Hematopoietic multipotent progenitor cell treated with erythropoietin and hydrocortisone succinate and interleukin-3 and kit ligand, for 6 days (in vitro differentiated cells): ENCODE results near the gene RPS14.
"Not testable (repeated sequence)": the region's sequence is repeated elsewhere in the genome, so short reads cannot be mapped to it uniquely, and the experiment has no call there.

ENCODE experiments used
- DNase-seq: peaks from one replicate; pipeline ENCODE4 v3.0.0-alpha.2; 2015

Gene RPS14

DNA sequence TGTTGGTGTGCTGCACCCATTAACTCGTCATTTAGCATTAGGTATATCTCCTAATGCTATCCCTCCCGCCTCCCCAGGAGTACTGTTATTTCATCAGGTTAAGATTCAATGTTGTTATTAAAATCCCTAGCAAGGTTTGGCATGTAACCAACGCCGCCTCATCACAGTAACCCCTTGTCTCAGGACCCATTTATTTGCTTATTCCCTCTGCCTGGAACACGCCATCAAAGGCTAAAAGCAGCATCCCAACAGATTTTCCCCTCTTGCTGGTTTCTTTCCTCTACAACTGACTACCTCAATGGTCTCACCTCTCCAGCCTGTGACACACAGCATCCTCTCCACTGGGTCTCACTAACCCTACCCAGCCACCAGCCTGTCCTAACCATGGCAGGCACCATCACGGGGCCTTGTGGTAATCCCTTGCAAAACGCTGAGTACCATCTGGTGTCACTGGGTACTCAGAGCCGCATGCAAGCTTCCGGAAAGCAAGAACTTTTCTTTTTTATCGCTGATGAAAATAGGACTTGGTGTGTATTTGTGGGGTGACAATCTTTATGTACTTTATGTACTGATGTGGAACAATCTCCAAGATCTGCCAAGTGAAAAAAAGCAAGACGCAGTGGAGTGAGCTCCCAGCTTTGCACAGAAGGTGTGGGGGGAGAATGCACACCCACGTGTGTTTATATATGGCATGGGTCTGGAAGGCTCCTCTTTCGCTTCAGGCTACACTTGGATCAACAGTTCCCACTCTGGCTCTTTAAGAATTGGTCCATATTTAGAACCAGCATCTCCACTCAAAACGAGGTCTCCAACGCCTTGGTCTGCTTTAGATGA, 6.1 kb downstream of the RPS14 start:
- DNase-seq, result peak; percentile 37

DNA sequence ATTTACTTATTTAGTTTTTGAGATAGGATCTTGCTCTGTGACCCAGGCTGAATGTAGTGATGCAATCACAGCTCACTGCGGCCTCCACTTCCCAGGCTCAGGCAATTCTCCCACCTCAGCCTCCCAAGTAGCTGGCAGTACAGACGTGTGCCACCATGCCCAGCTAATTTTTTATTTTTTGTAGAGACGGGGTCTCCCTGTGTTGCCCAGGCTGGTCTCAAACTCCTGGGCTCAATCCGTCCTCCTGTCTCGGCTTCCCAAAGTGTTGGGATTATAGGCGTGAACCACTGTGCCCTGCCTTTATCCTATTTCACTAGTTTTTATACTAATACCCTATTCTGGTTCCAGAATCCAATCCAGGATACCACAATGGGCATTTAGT, 6.8 kb downstream of the RPS14 start:
- DNase-seq, result no peak

DNA sequence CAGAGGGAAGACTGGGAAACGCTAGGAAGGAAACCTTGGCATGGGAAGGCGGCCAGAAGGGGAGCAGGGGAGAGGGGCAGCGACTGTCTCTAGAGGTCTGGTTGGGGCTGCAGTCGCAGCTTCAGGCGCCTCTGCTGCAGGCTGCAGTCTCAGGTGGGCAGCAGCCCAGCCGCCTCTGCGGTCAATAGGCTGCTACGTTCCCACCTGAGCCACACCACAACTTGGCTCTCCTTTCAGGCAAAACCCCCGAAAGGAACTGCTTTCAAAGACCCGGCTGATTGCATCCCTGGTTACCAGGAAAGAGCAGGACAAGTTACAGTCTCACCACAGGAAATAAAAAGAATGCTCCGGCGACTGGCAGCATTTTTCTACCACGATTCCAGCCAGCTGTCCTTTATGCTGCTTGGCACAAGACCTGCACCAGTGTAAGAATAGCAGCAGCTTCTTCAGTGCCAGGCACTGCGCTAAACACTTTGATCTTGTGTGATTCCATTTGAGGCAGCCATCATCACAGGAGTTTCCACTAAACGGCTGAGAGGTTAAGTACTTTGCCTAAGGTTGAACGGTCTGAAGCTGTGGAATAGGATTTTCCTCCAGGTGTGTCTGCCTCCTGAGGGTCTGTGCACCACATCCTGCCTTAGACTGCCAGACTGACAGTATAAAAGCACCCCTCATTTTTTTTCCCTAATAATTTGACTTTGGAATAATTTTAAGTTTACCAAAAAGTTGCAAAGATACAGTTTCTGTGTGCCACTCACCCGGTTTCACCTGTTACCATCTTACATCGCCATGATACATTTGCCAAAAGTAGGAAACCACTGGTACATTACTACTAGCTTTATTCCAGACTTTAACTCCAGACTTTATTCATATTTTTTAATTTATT, 7.5 kb downstream of the RPS14 start:
- DNase-seq, result peak; percentile 41

DNA sequence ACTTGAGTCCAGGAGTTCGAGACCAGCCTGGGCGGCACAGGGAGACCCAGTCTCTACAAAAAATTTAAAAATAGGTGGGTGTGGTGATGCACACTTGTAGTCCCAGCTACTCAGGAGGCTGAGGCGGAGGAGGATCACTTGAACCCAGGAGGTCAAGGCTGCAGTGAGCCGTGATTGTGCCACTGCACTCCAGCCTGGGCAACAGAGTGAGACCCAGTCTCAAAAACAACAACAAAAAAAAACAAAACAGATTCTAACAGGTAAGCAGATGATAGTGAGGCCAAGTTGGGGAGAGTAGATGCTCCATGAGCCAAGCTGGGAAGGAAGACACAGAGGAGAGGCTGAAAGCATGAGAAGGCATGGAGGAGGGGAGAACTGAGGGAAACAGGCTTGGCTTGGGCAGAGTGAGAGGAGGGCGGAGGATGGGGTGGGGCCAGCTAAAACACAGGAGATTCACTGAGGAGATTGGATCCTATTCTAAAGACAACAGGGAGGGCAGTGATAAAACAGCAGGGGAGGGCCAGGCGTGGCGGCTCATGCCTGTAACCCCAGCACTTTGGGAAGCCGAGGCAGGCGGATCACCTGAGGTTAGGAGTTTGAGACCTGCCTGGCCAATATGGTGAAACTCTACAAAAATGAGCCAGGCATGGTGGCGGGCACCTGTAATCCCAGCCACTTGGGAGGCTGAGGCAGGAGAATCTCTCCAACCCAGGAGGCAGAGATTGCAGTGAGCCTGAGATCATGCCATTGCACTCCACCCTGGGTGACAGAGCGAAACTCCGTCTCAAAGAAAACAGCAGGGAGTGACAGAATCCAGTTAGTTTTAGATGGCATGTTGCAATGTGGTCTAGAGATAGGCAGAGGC, 8.4 kb downstream of the RPS14 start:
- peak; percentile 67 for DNase-seq

DNA sequence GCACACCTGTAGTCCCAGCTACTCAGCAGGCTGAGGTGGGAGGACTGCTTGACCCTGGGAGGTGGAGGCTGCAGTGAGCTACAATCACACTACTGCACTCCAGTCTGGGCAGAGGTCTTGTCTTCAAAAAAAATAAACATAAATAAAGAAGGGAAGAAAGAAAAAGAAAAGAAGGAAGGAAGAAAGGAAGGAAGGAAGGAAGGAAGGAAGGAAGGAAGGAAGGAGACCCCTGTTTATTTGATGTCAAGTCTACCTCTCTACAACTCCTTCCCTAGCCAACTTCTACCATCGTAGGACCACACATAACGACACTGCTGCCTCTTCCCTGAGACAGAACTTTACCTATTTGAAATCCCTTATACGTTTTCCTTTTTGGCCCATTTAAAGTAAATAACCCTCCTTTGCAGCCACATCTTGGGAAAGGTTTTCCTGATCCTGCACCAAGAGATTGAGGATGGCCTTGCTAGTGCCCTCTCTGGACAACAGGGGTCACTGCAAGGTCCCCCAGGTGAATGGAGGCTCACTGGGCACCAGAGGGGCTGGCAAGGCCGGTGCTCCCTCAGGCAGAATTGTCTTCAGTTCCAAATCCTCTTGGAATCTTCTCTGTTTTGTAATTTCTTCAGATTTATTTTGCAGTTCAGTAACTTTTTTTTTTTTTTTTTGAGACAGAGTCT, 10.5 kb downstream of the RPS14 start:
- DNase-seq, result peak; percentile 50

DNA sequence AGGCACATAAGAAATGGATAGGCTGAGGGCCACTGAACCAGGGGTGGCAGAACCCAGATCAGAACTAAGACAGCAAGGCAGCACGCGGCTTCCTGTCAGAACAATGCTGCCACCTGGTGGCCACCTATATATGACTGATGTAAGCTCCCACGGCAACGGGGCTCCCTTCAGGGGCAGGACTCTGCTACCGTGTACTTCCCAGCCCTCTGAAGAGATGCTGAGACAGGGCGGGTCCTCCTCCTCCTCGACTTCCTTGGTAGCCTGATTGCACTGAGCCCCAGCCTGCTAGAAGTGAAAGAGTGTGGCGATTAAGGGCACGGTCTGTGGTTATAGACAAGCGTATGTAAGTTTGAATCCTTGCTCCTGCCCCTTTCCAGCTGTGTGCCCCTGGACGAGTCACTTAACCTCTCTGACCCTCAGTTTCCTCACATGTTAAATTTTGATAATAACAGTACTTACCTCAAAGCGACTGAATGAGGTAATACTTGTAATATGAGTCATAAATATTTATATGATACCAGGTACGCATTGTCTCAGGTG, 13.3 kb downstream of the RPS14 start:
- DNase-seq, result peak; percentile 97

DNA sequence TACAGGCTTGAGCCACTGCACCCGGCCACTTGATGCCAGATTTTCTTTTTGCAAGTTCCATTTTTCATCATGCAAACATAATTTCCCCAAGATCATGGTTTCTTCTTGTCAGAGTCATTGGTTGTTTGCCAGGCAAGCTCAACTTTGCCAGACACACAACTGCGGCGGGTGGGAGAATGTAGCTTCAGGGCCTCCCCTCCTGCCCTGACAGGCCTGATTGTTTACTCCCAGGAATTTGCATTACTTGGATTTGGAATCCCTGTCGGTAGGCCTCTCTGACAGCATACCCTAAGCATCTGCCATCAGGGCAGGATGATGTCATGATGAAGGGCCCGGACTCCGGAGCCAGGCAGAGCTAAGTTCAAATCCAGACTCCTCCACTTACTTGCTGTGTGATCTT, 15.1 kb downstream of the RPS14 start:
- DNase-seq, result no peak

DNA sequence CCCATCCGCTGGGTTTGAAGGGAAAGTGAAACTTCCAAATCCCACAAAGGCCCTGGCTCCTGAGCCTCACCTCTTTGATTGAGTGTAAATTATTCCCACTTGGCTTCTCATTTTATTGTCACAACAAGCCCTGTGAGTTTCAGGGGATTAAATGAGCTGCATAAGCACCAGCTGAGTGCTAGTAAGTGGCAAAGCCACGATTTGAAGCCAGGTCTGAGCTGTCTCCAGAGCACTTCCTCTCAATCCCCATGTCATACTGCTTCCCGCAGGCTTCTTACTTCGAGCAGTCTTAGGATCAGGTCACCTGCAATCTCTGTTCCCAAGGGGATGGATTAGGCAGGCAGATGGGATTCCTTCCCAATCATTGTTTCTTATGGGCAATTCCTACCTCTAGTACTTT, 18.0 kb downstream of the RPS14 start:
- DNase-seq, result no peak

DNA sequence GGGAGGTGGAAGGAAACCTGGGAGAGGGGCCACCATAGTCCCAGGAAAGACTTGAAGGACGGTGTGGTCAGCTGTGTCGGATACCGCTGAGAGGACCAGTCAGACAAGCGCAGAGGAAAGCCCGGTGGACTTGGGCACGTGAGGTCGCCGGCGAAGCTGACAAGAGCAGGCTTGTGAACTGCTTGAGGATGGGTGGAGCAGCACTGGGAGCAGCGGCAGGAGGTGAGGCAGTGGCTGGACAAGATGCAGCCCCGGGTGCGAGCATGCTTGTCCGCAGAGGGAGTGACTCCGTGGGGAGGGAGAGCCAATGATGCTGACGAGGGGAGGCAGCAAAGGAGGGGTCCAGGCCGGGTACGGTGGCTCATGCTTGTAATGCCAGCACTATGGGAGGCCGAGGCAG, 18.5 kb downstream of the RPS14 start:
- no peak for DNase-seq

DNA sequence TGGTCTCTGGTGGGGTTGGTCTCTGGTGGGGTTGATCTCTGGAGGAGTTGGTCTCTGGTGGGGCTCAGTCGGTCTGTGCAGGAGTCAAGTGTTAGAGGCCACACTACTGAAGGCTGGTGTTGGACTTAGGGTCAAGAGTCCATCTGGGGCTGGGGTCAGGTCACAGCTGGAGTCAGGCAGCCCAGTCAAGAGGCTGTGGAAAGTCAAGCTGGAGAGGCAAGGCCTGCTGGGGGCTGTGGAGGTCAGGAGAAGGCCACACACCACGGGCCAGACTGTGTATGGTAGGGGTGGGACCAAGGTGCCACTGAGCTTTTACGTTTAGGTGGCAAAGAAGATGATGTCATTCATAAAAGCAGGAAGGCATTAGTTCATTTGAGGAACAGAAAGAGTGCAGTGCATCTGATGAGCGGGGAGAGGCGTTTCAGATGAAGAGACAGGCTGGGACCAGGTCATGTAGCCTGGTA, 20.1 kb downstream of the RPS14 start:
- no peak for DNase-seq

DNA sequence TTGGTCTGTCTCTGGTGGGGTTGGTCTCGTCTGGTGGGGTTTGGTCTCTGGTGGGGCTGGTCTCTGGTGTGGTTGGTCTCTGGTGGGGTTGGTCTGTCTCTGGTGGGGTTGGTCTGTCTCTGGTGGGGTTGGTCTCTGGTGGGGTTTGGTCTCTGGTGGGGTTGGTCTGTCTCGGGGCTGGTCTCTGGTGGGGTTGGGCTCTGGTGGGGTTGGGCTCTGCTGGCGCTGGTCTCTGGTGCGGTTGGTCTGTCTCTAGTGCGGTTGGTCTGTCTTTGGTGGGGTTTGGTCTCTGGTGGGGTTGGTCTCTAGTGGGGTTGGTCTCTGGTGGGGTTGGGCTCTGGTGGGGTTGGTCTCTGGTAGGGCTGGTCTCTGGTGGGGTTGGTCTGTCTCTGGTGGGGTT, 20.6 kb downstream of the RPS14 start:
- DNase-seq, result no peak

DNA sequence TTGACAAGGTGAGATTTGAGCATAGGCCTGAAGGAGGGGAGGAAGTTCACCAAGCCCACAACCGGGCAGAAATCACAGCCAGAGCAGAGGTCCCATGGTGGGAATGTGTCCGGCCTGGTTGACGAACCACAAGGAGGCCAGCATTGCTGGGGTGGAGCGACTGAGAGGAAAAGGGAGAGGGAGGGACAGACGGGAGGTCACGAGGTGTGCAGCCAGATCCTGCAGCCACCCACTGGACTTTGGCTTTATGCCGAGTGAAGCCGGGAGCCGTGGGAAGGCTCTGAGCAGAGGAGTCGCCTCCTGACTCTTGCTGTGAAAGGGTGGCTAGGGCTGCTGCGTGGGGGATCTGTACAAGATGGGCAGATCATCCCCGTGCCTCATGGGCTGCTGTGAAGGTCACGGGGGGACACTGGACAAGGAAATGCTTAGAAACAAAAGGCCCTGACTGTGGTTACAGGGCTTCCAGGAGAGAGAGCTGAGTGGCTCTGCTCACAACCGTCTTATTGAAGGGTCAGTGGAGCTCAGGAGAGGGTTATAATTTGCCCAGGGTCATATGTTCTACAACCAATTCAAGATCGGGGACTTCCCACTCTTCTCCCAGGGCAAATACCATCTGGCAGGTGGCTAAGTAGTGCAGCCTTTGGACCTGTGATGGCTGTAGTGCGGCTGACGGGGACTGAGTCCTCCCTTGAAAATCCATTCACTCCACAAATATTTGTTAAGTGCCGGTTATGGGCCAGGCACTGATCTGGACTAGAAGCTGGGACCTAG, 21.2 kb downstream of the RPS14 start:
- no peak for DNase-seq

DNA sequence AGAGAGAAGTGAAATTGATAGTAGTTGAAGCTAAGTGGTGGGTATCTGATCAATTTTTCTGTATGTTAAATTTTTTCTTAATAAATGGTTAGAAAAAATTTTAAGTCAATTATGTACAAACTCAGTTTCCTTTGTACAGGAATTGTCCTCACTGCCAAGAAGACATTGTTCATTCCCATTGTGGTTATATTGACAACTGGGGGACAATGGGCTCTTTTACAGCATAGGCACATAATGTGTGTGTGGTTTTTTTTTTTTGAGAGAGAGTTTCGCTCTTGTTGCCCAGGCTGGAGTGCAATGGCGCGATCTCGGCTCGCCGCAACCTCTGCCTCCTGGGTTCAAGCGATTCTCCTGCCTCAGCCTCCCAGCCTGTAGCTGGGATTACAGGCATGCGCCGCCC, 23.4 kb downstream of the RPS14 start:
- DNase-seq, result not testable (repeated sequence)

DNA sequence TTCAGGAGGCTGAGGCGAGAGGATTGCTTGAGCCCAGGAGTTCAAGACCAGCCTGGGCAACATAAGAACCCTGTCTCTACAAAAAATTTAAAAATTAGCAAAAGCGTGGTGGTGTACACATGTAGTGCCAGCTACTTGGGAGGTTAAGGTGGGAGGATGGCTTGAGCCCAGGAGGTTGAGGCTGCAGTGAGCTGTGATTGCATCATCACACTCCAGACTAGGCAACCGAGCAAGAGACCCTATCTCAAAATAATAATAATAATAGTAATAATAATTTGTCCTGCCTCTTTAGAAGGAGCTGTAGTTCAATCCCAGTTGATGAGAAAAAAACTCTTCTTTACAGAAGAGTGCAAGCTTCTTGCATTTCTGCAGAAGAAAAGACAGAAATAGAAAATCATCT, 26.8 kb downstream of the RPS14 start:
- no peak for DNase-seq

DNA sequence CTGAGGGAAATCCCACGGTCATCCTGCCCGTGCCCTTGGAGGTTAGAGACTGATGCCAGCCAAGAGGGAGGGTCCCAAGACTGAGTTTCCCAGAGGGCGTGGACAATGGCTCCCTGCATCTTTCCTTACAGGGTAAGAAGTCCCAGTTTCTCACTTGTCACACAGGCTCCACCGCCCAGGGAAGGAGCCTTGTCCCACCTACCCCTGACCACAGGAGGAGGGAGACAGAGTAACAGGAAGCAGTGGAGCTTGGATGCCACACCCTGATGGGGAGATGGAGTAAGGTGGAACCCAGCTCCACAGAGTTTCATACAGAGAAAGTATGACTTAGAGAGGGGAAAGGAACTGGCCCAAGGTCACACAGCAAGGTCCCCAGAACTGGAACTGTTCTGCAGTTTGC, 27.5 kb downstream of the RPS14 start:
- no peak for DNase-seq

DNA sequence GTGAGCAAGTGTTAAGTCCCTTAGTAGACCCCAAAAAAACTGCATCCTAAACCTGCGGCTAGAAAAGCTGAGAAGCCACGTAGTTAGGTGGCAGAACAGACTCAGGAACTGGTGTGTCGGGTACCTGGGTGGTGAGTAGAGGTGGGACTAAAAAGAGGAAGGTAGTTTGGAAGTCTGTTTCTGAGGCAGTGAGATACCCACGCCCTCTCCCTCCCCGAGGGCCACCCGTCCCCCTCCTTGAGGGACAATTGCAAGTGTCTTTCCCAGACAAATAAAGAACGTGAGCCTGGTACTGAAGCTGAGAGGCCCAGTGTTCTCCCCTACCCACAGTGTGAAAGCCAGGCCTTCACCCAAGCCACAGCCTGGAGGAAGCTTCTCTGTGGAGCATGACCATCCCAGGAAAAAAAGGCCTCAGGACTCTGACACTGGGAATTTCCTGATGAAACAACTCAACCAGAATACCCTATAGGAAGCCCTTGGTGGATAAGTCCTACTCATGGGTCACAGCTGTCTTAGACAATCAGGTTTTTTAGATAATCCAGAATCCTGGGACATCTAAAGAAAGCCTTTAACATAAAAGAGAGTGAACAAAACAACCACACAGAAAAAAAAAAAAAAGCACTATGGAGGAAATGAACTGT, 29.8 kb downstream of the RPS14 start:
- no peak for DNase-seq

DNA sequence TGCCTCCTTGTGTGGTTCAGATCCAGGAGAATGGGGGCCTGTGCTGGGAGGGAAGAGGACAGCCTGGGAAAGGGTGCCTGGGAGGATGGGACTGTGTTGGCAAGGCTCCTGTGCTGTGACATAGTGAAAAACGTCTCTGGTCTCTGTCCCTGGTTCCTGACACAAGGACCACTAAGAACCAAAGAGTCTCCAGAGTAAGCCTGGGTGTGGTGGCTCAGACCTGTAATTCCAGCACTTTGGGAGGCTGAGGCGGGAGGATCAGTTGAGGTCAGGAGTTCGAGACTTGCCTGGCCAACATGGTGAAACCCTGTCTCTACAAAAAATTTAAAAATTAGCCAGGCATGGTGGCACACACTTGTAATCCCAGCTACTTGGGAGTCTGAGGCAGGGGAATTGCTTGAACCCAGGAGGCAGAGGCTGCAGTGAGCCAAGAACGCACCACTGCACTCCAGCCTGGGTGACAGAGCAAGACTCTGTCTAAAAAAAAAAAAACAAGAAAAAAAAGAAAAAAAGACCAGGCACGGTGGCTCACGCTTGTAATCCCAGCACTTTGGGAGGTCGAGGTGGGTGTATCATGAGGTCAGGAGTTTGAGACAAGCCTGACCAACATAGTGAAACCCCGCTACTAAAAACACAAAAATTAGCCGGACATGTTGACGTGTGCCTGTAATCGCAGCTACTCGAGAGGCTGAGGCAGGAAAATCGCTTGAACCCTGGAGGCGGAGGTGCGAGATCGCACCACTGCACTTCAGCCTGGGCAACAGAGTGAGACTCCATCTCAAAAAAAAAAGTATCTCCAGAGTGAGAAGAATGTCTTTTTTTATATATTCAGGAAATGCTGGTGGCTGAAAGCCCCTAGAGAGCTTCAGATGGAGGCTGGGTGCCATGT, 35.4 kb downstream of the RPS14 start:
- not testable (repeated sequence) for DNase-seq

DNA sequence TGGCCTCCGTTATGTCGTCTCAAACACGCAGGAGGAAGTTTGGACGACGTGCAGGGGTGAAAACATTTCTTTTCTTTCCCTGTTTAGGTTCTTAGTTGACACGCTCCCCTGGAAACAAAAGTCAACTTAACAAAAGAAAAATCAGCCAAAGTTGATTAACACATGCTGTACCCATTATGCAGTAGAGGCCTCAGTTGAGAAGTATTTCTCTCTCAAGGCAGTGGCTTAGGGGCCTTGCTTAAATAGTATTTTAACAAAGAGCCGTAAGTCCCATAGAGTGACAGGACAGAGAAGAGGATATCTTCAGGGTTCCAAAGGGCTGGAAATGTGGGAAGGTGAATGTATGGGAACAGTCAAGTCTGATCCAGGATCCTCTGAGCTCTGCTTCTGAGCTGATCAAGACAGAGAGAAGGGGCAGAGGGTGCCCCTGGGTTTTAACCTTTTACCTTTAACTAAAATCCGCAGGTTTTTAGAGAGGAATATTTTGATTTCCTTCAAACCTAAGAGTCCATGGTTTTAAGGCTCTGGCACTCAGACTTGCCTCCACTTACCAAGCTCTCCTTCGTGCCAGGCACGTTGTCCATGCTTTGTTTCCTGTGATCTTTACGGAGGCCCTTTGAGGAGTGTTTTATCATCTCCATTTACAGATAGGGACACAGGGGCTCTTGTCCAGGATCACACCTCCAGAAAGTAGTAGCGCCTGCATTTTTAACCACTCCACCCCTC, 36.2 kb downstream of the RPS14 start:
- DNase-seq, result peak; percentile 26
